NCI-H446 (cell line): ENCODE results near the gene OR2W1.

Experiments used
- DNase-seq, 2 experiments: peaks; one replicate each; lab custom pipeline; 2025; lab: John Stamatoyannopoulos, UW

OR2W1 gene

GRCh38 chr6:28996844-28997510 is 48.0 kb downstream of the OR2W1 start:
- DNase-seq, result no peak

DNA sequence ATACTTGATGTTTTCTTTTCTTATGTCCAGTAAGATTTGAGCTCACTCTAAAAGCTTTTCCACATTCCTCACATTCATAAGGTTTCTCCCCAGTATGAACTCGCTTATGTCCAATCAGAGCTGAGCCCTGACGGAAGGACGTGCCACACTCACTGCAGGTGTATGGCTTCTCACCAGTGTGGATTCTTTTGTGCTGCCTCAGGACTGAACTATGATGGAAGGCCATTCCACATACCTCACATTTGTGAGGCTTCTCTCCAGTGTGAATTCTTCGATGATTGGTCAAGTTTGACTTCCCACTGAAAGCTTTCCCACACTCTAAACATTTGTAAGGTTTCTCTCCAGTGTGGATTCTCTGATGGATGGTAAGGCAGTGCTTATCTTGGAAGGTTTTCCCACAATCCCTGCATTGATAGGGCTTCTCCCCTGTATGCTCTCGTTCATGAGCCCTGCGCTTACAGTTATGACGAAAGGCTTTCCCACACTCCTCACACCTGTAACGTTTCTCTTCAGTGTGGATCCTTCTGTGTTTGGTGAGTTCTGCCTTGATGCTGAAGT is 49.8 kb downstream of the OR2W1 start:
- no peak for DNase-seq
